ENCODE measurements around the gene ZNF385A.

The ZNF385A gene, protein sequence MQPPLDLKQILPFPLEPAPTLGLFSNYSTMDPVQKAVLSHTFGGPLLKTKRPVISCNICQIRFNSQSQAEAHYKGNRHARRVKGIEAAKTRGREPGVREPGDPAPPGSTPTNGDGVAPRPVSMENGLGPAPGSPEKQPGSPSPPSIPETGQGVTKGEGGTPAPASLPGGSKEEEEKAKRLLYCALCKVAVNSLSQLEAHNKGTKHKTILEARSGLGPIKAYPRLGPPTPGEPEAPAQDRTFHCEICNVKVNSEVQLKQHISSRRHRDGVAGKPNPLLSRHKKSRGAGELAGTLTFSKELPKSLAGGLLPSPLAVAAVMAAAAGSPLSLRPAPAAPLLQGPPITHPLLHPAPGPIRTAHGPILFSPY

DNA sequence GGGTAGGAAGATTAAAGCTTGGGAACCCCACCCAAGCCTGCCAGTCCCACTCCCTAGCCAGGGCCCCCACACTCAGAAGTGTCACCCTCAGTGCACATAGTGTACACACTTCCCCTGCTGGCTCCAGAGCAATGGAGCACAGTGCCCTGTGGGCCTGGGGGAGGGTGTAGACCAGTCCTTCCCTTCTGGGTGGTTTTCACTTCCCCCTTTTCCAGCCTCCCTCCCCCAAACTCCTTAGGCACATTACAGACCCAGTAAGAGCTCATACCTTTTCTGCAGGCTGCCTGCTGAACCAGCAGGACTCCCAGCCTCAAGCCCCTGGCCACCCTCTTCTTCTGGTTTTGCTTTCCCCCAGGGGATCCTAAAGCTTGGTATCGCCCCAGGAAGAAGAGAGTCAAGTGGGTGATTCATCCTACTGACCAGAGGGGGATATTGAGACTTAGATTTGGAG, at the start of gene ZNF385A:
Gene ZNF385A (minus strand): TSS at position 143 of the 451 bp plus-strand sequence. CDS start 219 bp downstream, outside the sequence.
- no peak for DNase-seq
- Histone ChIP-seq H3K4me1 (peaks cover 0 to 17% (median 2%) of the 10 kb centered on the region in 4 donors), H3K27me3 (no peaks in the 10 kb centered on the region), H3K4me3 (no peak within 1 kb of the TSS), H3K27ac (peak within 1 kb of the TSS in 1 of 2 donors; percentile 24), H3K36me3 (peaks cover 0 to 8% (median 0%) of the 10 kb centered on the region in 3 donors), H3K9me3 (no peaks in the 10 kb centered on the region)
- TF ChIP-seq, protein P1, sequence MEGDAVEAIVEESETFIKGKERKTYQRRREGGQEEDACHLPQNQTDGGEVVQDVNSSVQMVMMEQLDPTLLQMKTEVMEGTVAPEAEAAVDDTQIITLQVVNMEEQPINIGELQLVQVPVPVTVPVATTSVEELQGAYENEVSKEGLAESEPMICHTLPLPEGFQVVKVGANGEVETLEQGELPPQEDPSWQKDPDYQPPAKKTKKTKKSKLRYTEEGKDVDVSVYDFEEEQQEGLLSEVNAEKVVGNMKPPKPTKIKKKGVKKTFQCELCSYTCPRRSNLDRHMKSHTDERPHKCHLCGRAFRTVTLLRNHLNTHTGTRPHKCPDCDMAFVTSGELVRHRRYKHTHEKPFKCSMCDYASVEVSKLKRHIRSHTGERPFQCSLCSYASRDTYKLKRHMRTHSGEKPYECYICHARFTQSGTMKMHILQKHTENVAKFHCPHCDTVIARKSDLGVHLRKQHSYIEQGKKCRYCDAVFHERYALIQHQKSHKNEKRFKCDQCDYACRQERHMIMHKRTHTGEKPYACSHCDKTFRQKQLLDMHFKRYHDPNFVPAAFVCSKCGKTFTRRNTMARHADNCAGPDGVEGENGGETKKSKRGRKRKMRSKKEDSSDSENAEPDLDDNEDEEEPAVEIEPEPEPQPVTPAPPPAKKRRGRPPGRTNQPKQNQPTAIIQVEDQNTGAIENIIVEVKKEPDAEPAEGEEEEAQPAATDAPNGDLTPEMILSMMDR (IDR thresholded peaks at IDR 0.05) = no peak
- intact Hi-C loops (cut with DNase I; ENCODE audit: low total_unique reads) = no loop called here

GRCh38 chr12:54432815-54433164, 48.3 kb upstream of the ZNF385A start:
- Histone ChIP-seq H3K27ac (peak overlapping the region; percentile 93 to 98), H3K36me3 (no peaks in the 10 kb centered on the region), H3K4me3 (peak overlapping the region in 1 of 2 donors; percentile 34), H3K9me3 (no peaks in the 10 kb centered on the region), H3K4me1 (peaks cover 0 to 87% (median 45%) of the 10 kb centered on the region in 4 donors), H3K27me3 (no peaks in the 10 kb centered on the region)
- no peak for DNase-seq
- intact Hi-C loops (cut with DNase I; ENCODE audit: low total_unique reads) = no loop called here
- TF ChIP-seq, protein P1 (IDR thresholded peaks at IDR 0.05) = no peak

GRCh38 chr12:54431911-54432814, 47.6 kb upstream of the ZNF385A start:
- intact Hi-C loops (cut with DNase I; ENCODE audit: low total_unique reads) = no loop called here
- H3K4me1 ChIP-seq = peaks cover 0 to 90% (median 52%) of the 10 kb centered on the region in 4 donors

GRCh38 chr12:54430471-54431069, 46.0 kb upstream of the ZNF385A start:
- Histone ChIP-seq H3K4me3 (peak overlapping the region; percentile 18 to 21), H3K4me1 (peaks cover 0 to 100% (median 65%) of the 10 kb centered on the region in 4 donors), H3K36me3 (no peaks in the 10 kb centered on the region), H3K27me3 (no peaks in the 10 kb centered on the region), H3K9me3 (no peaks in the 10 kb centered on the region), H3K27ac (peak overlapping the region; percentile 93 to 98)
- TF ChIP-seq, protein P1 (IDR thresholded peaks at IDR 0.05) = no peak
- no peak for DNase-seq
- intact Hi-C loops (cut with DNase I; ENCODE audit: low total_unique reads) = no loop called here

More at GRCh38 chr12:54431911-54432814, 47.6 kb upstream of the ZNF385A start:
- Histone ChIP-seq H3K27me3 (no peaks in the 10 kb centered on the region), H3K4me3 (peak overlapping the region; percentile 18 to 34), H3K36me3 (no peaks in the 10 kb centered on the region), H3K9me3 (no peaks in the 10 kb centered on the region), H3K27ac (peak overlapping the region; percentile 93 to 98)
- TF ChIP-seq, protein P1 (IDR thresholded peaks at IDR 0.05) = no peak
- peak; percentile 87 to 96 for DNase-seq

GRCh38 chr12:54429014-54429471, 44.5 kb upstream of the ZNF385A start:
- Histone ChIP-seq H3K27me3 (no peaks in the 10 kb centered on the region), H3K9me3 (no peaks in the 10 kb centered on the region), H3K4me3 (peak overlapping the region; percentile 8 to 21), H3K27ac (peak overlapping the region; percentile 93 to 98), H3K4me1 (peaks cover 0 to 100% (median 78%) of the 10 kb centered on the region in 4 donors), H3K36me3 (no peaks in the 10 kb centered on the region)
- TF ChIP-seq, protein P1 (IDR thresholded peaks at IDR 0.05) = no peak
- DNase-seq = no peak
- intact Hi-C loops (cut with DNase I; ENCODE audit: low total_unique reads) = no loop called here
